Left renal cortex interstitium (tissue), 4 donors: ENCODE measurements around the gene KRT9. TPM values are rescaled to one million over a fixed set of nuclear protein-coding genes. Genes with fewer than 3 reads are reported as not detected.

Experiments used
- DNase-seq, 4 donors: peaks; one replicate each; pipeline ENCODE4 v3.0.0-alpha.2; 2013; ENCODE audit warnings: low read depth in 4 of 4, low spot score in 2 of 4, missing footprints in 1 of 4
- polyA plus RNA-seq, 4 donors: library from polyadenylated mRNA; unstranded; fragments of 120-200 nt; gene quantifications; one replicate each; pipeline ENCODE4 v1.2.1, GENCODE V29; 2013; ENCODE audit not compliant: insufficient read length in 4 of 4

Gene KRT9
- polyA plus RNA-seq, 4 donors, result not detected

- DNase-seq, result no peak
Observed at GRCh38 chr17:41532947-41533570, 38.8 kb downstream of the KRT9 start.

DNA sequence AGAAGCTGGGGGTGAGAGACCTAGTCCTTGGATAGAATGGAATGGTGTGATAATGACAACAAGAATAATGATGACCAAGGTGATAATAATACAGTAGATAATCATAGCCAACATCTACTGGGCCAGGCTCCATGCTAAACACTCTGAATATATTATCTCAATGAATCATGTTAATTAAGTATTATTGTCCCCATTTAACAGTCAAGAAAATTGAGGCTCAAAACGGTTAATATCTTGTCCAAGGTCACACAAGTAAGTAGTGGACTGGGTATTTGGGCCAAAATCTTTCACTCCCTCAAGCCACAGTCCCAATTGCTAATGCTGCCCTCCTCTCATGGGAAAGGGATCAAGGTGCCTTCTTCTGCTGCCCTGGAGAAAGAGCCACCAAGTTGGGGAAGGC lies 39.9 kb downstream of the KRT9 start:
- DNase-seq, result no peak

DNA sequence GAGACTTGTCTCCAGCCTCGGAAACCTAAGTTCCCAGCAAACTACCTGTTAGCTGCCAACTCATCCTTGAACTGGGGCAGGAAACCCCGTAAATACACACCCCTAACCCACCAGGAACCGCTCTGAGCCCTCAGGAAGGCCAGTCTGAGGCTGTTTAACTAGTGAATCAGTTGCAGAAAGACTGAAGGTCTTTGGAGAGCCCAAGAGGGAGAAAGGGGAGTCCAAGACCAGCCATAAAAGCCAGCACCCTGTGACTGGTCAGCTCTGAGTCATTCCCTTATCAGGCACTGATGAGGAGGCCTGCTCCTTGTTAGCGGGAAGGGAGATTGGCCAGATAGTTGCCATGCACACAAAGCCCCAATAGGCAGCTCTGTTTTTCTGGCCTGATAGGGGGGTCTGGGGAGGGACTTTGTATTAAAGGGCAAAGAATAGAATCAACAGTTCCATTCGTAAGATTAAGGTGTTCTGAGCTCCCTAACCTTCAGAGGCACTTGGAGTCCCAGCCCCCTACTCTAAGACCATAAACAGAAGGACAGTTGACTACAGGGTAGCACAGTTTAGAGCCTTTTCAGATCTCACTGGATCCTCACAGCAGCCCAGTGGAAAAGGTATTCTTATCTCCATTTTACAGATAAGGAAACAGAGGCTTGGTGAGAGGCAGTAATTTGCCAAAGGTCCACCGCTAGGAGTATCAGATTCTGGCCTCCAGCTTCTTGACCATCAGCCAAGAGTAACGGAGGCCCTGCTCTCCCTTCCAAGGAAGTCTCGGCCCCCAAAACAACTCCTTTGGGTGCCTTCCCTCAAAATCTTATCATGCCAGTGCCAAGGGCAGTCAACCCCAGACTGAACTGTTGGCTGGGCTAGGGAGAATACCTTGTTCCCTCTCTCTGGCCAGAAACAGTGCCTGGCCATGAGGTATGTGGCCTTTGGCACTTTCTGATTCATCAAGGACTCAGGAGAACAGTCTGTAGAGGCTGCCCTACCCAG lies 41.5 kb downstream of the KRT9 start:
- DNase-seq, result no peak

DNA sequence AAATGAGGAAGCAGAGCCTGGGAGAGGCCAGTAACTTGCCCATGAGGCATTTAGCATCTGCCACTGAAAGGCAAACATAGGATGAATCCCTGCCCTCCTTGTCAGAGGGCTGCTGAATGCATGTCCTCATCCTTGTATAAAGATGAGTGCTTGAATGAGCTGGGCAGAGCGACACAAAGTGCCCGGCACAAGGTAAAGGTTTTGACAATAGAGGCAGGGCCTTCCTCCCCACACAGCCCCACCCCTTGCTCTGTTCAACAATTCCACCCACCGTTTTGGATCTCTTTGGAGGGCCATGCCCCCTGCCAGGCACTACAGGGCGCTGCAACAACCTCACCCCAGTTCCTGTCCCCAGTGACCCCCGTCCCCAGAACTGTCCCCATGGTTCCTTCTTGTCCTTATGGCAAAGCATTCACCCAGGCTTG lies 42.4 kb downstream of the KRT9 start:
- DNase-seq, result no peak

GRCh38 chr17:41528959-41529353 lies 42.9 kb downstream of the KRT9 start:
- no peak for DNase-seq

GRCh38 chr17:41527063-41528023 lies 44.5 kb downstream of the KRT9 start:
- no peak for DNase-seq

DNA sequence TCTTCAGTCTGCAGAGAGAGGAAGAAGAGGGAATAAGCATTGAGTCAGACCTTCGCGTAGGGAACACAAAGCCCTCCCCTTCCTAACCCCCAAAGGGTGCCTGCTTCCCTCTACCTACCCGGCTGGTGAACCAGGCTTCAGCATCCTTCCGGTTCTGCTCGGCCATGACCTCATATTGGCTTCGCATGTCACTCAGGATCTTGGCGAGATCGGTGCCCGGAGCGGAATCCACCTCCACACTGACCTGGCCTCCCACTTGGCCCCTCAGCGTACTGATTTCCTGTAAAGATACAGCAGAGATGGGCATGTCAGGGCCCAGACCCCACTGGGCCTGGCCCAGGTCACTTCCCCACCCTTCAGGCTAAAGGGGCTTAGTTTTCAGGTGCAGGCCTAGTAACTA lies 47.6 kb downstream of the KRT9 start:
- no peak for DNase-seq

DNA sequence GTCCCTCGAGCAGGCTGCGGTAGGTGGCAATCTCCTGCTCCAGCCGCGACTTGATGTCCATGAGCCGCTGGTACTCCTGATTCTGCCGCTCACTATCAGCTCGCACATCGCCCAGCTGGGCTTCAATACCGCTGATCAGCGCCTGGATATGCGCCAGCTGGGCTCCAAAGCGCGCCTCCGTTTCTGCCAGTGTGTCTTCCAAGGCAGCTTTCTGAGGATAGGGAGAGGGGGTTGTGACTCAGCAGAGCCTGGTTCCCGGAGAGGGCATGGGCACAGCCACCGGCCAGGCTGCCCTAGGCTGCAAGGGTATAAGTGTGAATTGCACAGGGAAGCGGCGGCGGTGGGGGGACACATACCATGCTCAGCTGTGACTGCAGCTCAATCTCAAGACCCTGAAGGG lies 48.1 kb downstream of the KRT9 start:
- DNase-seq, result no peak

- DNase-seq, result no peak
Observed at GRCh38 chr17:41523225-41523593, 48.6 kb downstream of the KRT9 start.

DNA sequence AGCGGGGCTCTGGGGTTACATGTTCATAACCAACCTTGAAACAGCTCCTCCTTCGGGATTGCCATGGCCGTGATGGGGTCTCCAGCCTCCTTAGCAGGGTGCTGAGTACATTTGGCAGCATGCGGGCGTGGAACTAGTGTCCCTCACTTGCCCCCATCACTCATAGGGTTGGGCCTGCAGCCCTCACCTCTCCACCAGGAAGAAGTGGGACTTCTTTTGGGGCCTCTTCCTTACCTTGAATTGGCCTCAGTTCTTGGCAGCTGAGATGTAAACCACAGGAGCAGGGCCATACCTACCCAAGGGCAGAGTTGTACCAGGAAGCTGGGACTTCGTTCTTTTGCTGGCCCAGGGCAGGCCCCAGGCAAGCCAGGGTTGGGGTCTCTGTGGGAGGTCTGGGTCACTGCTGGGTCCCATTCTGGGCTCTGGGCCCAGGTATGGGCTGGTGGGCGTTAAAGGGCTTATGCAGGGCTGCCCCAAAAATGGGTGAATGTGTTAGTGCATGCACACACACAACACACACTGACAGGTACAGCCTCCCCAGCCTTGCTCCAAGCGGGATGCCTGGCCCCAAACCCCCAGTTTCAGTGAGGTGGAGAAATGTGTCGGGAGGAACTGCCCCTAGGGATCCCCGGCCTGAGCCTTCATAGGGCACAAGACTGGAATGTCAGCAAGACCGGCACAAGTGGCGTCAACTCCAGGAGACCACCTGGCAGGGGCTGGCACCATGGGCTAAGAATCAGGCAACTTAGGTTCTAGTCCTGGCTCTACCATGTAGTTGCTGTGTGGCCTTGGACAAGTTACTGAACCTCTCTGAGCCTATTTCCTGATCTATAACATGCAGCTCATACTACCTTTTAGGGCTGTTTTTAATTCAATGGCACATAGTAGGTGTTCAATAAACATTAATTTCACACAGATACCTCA lies 49.3 kb downstream of the KRT9 start:
- no peak for DNase-seq

DNA sequence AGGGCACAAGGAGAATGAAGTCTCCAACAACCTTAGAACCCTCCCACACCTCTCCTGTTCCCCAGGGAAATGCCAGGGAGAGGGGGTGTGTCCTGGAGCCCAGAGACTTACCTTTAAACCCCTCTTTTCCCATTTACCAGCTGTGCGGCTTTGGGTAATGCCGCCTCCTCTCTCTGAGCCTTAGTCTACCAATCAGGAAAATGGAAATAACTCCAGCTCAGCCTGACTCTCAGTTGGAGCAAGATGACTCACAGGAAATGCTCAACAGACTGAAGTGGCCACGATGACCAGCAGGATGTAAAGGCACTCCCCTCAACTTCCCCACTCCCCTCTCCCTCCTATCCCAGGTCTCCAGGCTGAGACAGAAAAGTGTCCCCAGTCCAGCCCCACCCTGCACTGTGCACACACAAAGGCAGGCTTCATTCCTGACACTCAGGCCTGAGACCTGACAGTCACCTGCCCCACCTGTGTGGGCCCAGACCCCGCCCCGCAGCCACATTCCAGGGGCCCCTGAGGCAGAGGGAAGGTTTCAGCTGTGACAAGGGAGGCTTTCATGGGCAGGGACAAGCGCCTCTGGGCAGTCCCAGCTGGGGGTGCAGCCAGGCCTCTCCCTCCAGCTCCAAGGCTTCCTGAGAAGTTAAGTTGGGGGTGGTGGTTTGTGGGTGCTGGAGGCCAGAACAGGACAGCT lies 50.1 kb downstream of the KRT9 start:
- no peak for DNase-seq

DNA sequence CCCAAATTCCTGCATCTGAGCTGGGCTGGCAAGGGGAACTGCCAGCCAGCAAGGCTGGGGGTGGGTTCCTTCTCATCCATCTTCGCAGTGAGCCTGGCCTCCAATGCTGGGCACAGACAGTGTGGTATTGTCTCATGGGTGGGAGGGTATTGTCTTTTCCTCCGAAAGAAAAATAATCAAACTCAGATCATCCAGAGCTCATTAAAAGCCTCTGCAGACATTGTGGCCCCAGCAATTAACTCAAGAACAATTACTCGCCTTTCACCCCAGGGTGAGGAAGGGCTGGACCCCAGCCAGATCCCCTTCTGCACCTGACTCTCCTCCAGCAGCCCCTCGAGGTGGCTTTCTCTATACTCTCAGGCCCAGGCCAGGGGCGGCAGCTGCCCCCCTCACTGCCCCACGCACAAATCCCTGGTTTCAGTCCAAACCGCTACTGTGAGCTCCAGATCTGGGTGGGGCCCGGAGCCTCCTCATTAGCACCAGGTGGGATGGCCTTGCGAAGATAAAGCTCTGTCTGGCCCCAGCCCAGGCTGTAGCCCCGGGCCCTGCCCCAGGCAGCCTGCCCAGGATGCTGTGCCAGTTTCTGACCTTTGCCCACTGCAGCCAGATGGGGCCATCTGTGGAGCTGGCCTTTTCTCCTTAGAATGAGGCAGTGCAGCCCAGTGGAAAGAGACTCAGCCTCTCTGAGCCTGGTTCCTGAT lies 50.9 kb downstream of the KRT9 start:
- no peak for DNase-seq

DNA sequence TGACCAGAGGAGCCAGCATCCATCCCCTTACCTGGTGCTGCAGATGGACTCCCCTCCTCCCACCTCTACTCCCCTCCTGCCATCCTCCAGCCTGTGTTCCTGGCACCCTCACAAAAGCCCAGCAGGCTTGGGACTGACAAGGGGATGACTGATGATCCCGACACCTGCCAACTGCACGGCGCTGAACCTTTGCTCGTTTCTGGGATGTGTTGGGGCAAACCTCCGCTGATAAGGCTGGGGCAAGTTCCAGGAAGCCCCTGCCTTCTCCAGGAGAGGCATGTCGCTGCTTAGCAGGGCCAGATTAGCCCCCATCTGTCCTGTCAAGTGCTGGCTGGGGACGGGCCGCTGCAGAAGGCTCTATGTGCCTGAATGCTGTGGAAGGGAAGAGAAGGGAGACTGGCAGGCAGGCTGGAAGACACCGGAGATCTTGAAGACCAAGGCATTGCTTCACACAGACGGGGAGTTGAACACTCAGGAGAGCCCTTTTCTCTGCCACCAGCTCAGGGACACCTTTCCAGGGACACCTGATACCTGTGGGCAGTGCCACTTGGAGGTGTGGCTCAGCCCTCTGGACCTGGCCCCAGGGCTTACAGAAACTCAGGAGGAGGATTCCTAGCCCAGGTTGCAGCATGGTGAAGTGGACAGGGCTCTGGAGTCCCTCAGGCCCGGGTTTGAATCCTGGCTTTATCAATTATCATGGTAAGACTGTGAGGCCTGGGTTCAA lies 52.2 kb downstream of the KRT9 start:
- no peak for DNase-seq

DNA sequence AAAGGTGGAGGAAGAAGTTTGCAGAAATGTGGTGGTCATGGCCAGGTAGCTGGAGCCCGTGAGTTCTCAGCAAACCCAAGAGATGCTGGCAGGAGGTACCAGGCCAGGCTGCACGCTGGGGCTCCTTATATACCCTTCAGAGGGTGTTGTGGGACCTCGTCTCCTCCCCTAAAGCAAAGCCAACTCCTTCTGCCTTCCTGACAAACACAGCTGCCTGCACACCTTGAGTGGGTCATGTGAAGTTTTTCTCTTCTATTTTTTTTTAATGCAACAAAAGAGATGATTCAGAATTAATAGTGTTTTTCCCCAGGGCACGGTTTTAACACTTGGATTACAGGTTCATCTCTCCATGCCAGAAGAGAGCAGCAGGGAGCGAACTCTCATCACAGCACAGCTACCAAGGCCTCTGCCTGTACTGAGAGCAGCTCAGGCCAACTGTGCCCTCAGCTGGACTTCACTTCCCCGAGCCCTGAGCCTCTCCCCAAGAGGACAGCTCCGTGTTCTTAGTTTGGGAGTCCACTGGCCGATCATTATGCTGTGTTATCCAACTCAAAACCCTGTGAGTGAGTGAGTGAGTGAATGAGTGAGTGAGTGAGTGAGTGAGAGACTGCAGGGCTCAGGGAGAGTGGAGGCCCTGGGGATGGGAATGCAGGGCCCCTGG lies 52.9 kb downstream of the KRT9 start, which contains the start of gene KRT15:
Gene KRT15, minus strand, starts transcription at position 102 of the 661 bp plus-strand sequence. Its CDS starts 63 bp downstream, at position 39.
- DNase-seq, result no peak

DNA sequence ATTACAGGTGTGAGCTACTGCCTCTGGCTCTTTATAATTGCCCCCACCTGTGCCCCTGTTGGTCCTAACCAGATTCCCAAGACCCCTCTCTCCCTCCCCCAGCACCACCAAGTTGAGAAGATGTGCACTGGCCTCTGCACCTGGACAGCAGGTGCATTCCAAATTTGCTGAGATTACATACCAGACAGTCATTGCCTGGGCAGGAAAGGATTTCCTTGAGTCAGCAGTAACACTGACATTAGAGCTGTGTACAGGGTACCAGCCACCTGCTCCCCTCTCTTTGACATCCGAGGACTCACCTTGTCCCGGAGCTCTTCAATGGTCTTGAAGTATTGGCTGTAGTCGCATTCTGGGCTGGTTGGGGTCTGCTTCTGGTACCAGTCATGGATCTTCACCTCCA lies 53.8 kb downstream of the KRT9 start:
- no peak for DNase-seq

DNA sequence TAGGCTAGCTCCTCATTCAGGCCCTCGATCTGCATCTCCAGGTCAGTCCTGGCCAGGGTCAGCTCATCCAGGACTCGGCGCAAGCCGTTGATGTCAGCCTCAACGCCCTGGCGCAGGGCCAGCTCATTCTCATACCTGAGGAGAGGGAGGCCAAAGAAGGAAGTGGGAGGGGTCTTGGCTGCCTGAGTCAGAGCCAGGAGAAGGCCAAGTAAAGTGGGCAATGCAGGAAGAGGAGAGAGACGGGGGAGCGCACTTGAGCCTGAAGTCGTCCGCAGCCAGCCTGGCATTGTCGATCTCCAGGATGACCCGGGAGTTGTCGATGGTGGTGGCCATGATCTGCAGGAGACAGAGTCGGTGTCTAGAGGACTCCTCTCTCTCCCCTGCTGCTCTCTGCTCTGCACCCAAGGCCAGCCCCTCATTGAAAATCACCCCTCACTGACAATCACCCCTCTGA lies 55.0 kb downstream of the KRT9 start:
- DNase-seq, result no peak

DNA sequence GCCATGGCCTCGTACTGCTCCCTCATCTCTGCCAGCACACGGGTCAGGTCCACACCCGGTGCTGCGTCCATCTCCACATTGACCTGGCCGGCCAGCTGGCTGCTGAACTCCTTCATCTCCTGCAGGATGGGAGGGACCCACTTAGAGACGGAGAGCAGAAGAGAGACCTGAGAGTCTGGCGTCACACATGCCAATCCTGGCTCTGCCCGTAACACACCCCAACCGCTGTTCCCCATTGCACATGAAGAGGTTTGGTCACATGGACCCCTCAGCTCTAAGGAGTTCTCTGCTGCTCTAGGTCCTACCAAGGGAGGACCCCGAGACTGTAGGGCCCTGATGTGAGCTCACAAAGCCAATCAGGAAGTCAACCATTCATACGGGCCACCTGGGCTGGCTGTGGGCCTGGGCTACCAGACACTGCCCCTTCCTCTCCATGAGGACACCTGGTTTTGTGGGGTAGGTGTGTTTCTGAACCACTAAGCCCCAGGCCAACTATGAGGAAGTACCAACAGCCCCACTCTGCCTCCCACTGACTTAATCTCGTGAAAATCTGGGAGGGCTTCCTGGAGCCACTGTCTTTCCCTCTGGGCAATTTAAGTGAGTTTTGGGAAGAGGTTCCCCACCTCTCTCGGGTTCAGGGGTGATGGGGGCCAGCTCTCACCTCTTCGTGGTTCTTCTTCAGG lies 55.6 kb downstream of the KRT9 start:
- DNase-seq, result no peak
